Measurements from ENCODE around the gene GOLGA6L7.

Gene GOLGA6L7

GRCh38 chr15:28879551-28879950, 31.1 kb upstream of the GOLGA6L7 start:
- in situ Hi-C loops (cut with HindIII; ENCODE audit: low pct_ligation_motif_present, low sequenced_read_pairs) = no loop called here
- Histone ChIP-seq H3K36me3 (replicated peaks) (no peaks in the 10 kb centered on the region), H3K27me3 (replicated peaks) (no peaks in the 10 kb centered on the region), H3K27ac (no peak overlapping the region), H3K4me3 (ENCODE audit: low read depth, low read length) (no peak overlapping the region)
- no peak for TF ChIP-seq CTCF (IDR thresholded peaks at IDR 0.05; ENCODE audit: low read depth, low read length, missing control alignments)
- no peak for DNase-seq

DNA sequence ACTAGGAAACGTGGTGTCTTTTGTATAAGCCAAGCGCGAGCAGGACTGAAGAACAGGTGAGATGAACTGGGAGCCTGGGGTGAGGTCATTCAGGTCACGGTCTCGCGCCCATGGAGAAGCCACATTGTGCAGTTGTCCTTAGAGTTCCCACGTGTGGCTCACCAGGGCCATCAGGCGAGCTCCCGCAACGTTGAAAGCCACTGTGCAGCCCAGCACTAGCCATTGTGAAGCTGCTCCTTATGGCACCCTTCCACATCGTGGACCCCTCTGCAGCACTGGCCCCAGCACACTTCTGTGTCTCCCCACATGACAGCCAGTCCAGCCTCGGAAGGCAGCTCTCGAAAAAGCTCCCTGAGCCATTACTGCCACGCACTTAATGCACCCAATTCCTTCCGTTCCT, 29.8 kb upstream of the GOLGA6L7 start:
- Histone ChIP-seq H3K27me3 (replicated peaks) (no peaks in the 10 kb centered on the region), H3K4me3 (ENCODE audit: low read depth, low read length) (no peak overlapping the region), H3K36me3 (replicated peaks) (no peaks in the 10 kb centered on the region), H3K27ac (no peak overlapping the region)
- TF ChIP-seq CTCF (IDR thresholded peaks at IDR 0.05; ENCODE audit: low read depth, low read length, missing control alignments) = no peak
- no peak for DNase-seq
- in situ Hi-C loops (cut with HindIII; ENCODE audit: low pct_ligation_motif_present, low sequenced_read_pairs) = no loop called here

GRCh38 chr15:28876845-28877185, 28.4 kb upstream of the GOLGA6L7 start:
- in situ Hi-C loops (cut with HindIII; ENCODE audit: low pct_ligation_motif_present, low sequenced_read_pairs) = no loop called here
- no peak overlapping the region for H3K27ac ChIP-seq
- H3K27me3 ChIP-seq (replicated peaks) = no peaks in the 10 kb centered on the region
- no peak overlapping the region for H3K4me3 ChIP-seq (ENCODE audit: low read depth, low read length)
- no peak for TF ChIP-seq CTCF (IDR thresholded peaks at IDR 0.05; ENCODE audit: low read depth, low read length, missing control alignments)
- no peaks in the 10 kb centered on the region for H3K36me3 ChIP-seq (replicated peaks)
- DNase-seq = no peak

- no peak for TF ChIP-seq CTCF (IDR thresholded peaks at IDR 0.05; ENCODE audit: low read depth, low read length, missing control alignments)
- H3K4me3 ChIP-seq (ENCODE audit: low read depth, low read length) = no peak overlapping the region
- H3K36me3 ChIP-seq (replicated peaks) = no peaks in the 10 kb centered on the region
- no peaks in the 10 kb centered on the region for H3K27me3 ChIP-seq (replicated peaks)
- in situ Hi-C loops (cut with HindIII; ENCODE audit: low pct_ligation_motif_present, low sequenced_read_pairs) = no loop called here
- no peak overlapping the region for H3K27ac ChIP-seq
- DNase-seq = no peak
Observed at GRCh38 chr15:28876131-28876844, 27.8 kb upstream of the GOLGA6L7 start.

- no peak for TF ChIP-seq CTCF (IDR thresholded peaks at IDR 0.05; ENCODE audit: low read depth, low read length, missing control alignments)
- no peak for DNase-seq
- H3K36me3 ChIP-seq (replicated peaks) = no peaks in the 10 kb centered on the region
- no peak overlapping the region for H3K4me3 ChIP-seq (ENCODE audit: low read depth, low read length)
- H3K27ac ChIP-seq = no peak overlapping the region
- H3K27me3 ChIP-seq (replicated peaks) = no peaks in the 10 kb centered on the region
- in situ Hi-C loops (cut with HindIII; ENCODE audit: low pct_ligation_motif_present, low sequenced_read_pairs) = no loop called here
Observed at GRCh38 chr15:28875461-28876000, 27.1 kb upstream of the GOLGA6L7 start.

Data from brain microvascular endothelial cell (primary cell).